KMS-11 (cell line): ENCODE measurements around the gene BACE2.

Experiments used
- H2AFZ ChIP-seq: fragments of 200-600 bp; sonication (generic); 2 replicates; pipeline ENCODE4 v1.6.1; 2016; ENCODE audit warnings: antibody characterized with exemption, mixed run types, low read depth
- H3K27ac ChIP-seq: fragments of 200-600 bp; sonication (generic); 2 replicates; pipeline ENCODE4 v1.6.1; 2016; ENCODE audit warnings: mild to moderate bottlenecking, mixed run types
- H3K27me3 ChIP-seq: fragments of 200-600 bp; sonication (generic); 2 replicates; pipeline ENCODE4 v1.6.1; 2017; ENCODE audit warnings: mild to moderate bottlenecking, low read depth, mixed run types, moderate library complexity; ENCODE audit not compliant: insufficient read depth
- H3K36me3 ChIP-seq: fragments of 200-600 bp; sonication (generic); 2 replicates; pipeline ENCODE4 v1.6.1; 2017; ENCODE audit warnings: mild to moderate bottlenecking, mixed run types; ENCODE audit not compliant: insufficient read depth
- H3K4me1 ChIP-seq: fragments of 200-600 bp; sonication (generic); 2 replicates; pipeline ENCODE4 v1.6.1; 2016; ENCODE audit warnings: mild to moderate bottlenecking, low read depth, mixed run types; ENCODE audit not compliant: poor library complexity, severe bottlenecking
- H3K4me2 ChIP-seq: fragments of 200-600 bp; sonication (generic); 2 replicates; pipeline ENCODE4 v1.7.0; 2016; ENCODE audit warnings: mild to moderate bottlenecking, mixed run types
- H3K4me3 ChIP-seq: fragments of 200-600 bp; sonication (generic); IDR thresholded peaks from 2 replicates; pipeline ENCODE4 v1.6.1; 2017; ENCODE audit warnings: low read depth, low read length, mixed read lengths; ENCODE audit not compliant: insufficient read depth
- H3K79me2 ChIP-seq: fragments of 200-600 bp; sonication (generic); 2 replicates; pipeline ENCODE4 v1.6.1; 2016; ENCODE audit warnings: low read depth, mixed run types; ENCODE audit not compliant: insufficient read depth
- H3K9ac ChIP-seq: fragments of 200-600 bp; sonication (generic); 2 replicates; pipeline ENCODE4 v1.6.1; 2016; ENCODE audit warnings: mild to moderate bottlenecking, mixed run types
- H4K20me1 ChIP-seq: fragments of 200-600 bp; sonication (generic); 2 replicates; pipeline ENCODE4 v1.6.1; 2016; ENCODE audit warnings: mild to moderate bottlenecking, mixed run types; ENCODE audit not compliant: insufficient read depth
- CTCF ChIP-seq: fragments of 200-600 bp; sonication (generic); conservative IDR thresholded peaks from 2 replicates; pipeline ENCODE4 v1.6.1; 2017; ENCODE audit warnings: low read depth, mild to moderate bottlenecking, antibody characterized with exemption, low read length, moderate library complexity, mixed read lengths

Gene BACE2

GRCh38 chr21:41167348-41168342 lies at the start of gene BACE2:
Gene BACE2, plus strand, starts transcription at chr21:41168160. Its CDS starts 104 bp downstream, at chr21:41168264.
- Histone ChIP-seq H3K4me3 (no peak within 1 kb of the TSS), H3K4me1 (peaks cover 15% of the 10 kb centered on the region), H3K27me3 (no peaks in the 10 kb centered on the region), H3K4me2 (peak within 1 kb of the TSS; percentile 96), H3K79me2 (no peaks in the 10 kb centered on the region), H3K27ac (peak within 1 kb of the TSS; percentile 45), H4K20me1 (no peaks in the 10 kb centered on the region), H3K36me3 (no peaks in the 10 kb centered on the region), H3K9ac (peak within 1 kb of the TSS; percentile 85), H2AFZ (peak within 1 kb of the TSS; percentile 98)
- TF ChIP-seq CTCF, result peak; percentile 78

DNA sequence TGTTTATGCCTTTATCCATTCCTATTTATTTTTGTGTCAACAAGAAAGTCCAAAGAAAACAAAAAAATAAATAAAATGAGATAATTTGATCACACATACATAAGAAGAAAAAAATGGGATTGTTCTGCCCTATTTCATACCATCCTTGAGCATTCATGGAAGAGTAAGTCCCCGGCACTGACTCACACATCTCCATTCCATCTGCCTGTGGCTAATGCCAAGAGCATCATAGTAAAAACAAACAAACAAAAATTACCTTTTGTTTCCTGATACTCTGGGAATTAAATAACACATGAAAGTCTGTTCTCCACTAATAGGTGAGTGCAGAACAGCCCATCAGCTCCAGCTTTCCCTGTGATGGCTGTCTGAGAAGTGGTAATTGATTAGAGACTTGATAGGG lies 48.1 kb upstream of the BACE2 start:
- H3K27me3 ChIP-seq, result no peaks in the 10 kb centered on the region
- H4K20me1 ChIP-seq, result no peaks in the 10 kb centered on the region
- no peak overlapping the region for H3K4me2 ChIP-seq
- no peak overlapping the region for H2AFZ ChIP-seq
- no peaks in the 10 kb centered on the region for H3K79me2 ChIP-seq
- no peaks in the 10 kb centered on the region for H3K36me3 ChIP-seq
- H3K4me3 ChIP-seq, result no peak overlapping the region
- H3K4me1 ChIP-seq, result no peaks in the 10 kb centered on the region
- H3K27ac ChIP-seq, result no peak overlapping the region
- H3K9ac ChIP-seq, result no peak overlapping the region
- no peak for TF ChIP-seq CTCF

DNA sequence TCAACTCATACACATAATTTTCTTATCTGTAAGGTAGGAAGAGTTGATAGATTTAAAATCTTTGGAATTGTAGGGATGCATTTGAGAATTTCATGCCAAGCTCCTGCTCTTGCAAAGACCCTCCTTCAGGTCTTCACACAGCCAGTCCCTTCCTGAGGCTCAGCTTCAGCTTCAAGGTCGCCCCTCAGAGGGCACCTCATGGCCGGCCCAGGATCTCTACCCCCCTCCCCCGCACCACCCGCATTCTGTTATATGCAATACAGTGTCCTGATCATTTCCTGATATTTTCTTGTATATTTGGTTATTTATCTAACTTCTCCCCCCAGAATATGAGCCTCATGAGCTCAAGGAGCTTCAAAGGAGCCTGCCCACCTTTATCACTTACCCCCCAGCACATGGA lies 47.0 kb upstream of the BACE2 start:
- H2AFZ ChIP-seq, result no peak overlapping the region
- no peaks in the 10 kb centered on the region for H3K79me2 ChIP-seq
- no peaks in the 10 kb centered on the region for H3K36me3 ChIP-seq

DNA sequence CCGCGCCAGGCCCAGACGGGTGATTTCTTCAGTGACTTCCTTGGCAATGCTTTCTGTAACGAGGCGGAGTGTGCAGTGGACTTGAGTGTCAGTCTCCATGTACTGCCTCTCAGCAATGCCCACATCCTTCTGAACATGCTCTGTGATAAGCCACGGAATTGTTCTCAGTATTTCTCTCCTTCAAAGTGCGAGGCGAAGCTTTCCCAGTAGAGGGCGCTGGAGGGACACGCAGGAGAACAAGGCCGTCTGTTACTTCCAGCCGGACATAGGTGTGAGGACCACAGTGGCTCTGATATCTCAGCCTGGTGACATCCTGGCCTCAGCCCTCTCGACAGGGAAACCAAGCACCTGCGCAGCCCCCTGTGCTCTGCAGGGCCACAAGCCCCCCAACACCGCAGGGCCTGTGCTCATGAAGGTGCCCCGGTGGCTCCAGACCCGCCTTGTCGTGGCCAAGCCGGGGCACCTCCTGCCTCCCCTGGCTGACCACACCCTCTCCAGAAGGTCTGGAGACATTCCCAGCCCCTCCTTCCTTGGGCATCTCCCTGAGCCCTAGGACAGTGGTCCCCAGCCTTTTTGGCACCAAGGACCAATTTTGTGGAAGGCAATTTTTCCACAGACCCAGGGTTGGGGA lies 46.1 kb upstream of the BACE2 start:
- Histone ChIP-seq H3K36me3 (no peaks in the 10 kb centered on the region), H3K4me1 (no peaks in the 10 kb centered on the region), H3K27me3 (no peaks in the 10 kb centered on the region), H3K27ac (no peak overlapping the region), H3K9ac (no peak overlapping the region), H3K79me2 (no peaks in the 10 kb centered on the region), H2AFZ (no peak overlapping the region), H3K4me2 (no peak overlapping the region), H3K4me3 (no peak overlapping the region), H4K20me1 (no peaks in the 10 kb centered on the region)
- peak; percentile 82 for TF ChIP-seq CTCF

More for the DNA sequence above, 47.0 kb upstream of the BACE2 start:
- Histone ChIP-seq H3K4me2 (no peak overlapping the region), H3K27me3 (no peaks in the 10 kb centered on the region), H3K4me3 (no peak overlapping the region), H3K9ac (no peak overlapping the region), H3K27ac (no peak overlapping the region), H3K4me1 (no peaks in the 10 kb centered on the region), H4K20me1 (no peaks in the 10 kb centered on the region)
- TF ChIP-seq CTCF, result no peak
